SU-DHL-6 (cell line): ENCODE measurements around the gene PRKACA.

Source experiments
- H2AFZ ChIP-seq: fragments of 200-600 bp; sonication (generic); 2 replicates; pipeline ENCODE4 v1.6.1; 2014; ENCODE audit warnings: low read depth, mild to moderate bottlenecking, moderate library complexity, mixed read lengths, antibody characterized with exemption, low read length; ENCODE audit not compliant: severe bottlenecking
- H3F3A ChIP-seq: fragments of 200-600 bp; shearing (Covaris generic); 2 replicates; pipeline ENCODE4 v1.6.0; 2016; ENCODE audit warnings: antibody characterized with exemption, mild to moderate bottlenecking; ENCODE audit not compliant: insufficient read depth
- H3K27ac ChIP-seq: fragments of 200-600 bp; sonication (generic); 2 replicates; pipeline ENCODE4 v1.5.1; 2016; ENCODE audit warnings: low read depth, mild to moderate bottlenecking, low read length, moderate library complexity, mixed read lengths
- H3K27me3 ChIP-seq: fragments of 200-600 bp; sonication (generic), shearing (Covaris generic); 2 replicates; pipeline ENCODE4 v1.6.0; 2014; ENCODE audit warnings: mild to moderate bottlenecking, low read length
- H3K36me3 ChIP-seq: fragments of 200-600 bp; sonication (generic); 2 replicates; pipeline ENCODE4 v1.6.1; 2014; ENCODE audit warnings: mild to moderate bottlenecking, low read length, mixed read lengths
- H3K4me2 ChIP-seq: fragments of 300-600, 200-600 bp; shearing (Covaris generic), sonication (generic); 2 replicates; pipeline ENCODE4 v1.6.0; 2014; ENCODE audit warnings: low read length, low read depth, mild to moderate bottlenecking; ENCODE audit not compliant: poor library complexity, severe bottlenecking
- H3K4me3 ChIP-seq: fragments of 200-600 bp; sonication (generic); 2 replicates; pipeline ENCODE4 v1.5.1; 2014; ENCODE audit warnings: antibody characterized with exemption, low read length, mild to moderate bottlenecking, mixed read lengths; ENCODE audit not compliant: insufficient read depth, poor library complexity, severe bottlenecking
- H3K79me2 ChIP-seq: fragments of 200-600 bp; sonication (generic); 2 replicates; pipeline ENCODE4 v1.6.1; 2014; ENCODE audit warnings: mild to moderate bottlenecking, low read length, moderate library complexity; ENCODE audit not compliant: insufficient read depth
- H3K9ac ChIP-seq: fragments of 200-600 bp; sonication (generic); 2 replicates; pipeline ENCODE4 v1.7.0; 2014; ENCODE audit warnings: mild to moderate bottlenecking, low read length
- H3K9me2 ChIP-seq: fragments of 200-600 bp; sonication (generic); replicated peaks from 2 replicates; pipeline ENCODE4 v1.6.1; 2014; ENCODE audit warnings: low read length; ENCODE audit not compliant: insufficient read depth
- H3K9me3 ChIP-seq: fragments of 200-600 bp; sonication (generic); 2 replicates; pipeline ENCODE4 v1.6.1; 2014; ENCODE audit warnings: low read length, mixed read lengths; ENCODE audit not compliant: insufficient read depth
- H4K20me1 ChIP-seq: fragments of 200-600 bp; sonication (generic); 2 replicates; pipeline ENCODE4 v1.6.1; 2014; ENCODE audit warnings: low read depth, mild to moderate bottlenecking, antibody characterized with exemption, low read length, moderate library complexity, mixed read lengths
- EZH2phosphoT487 ChIP-seq: fragments of 200-600 bp; sonication (generic), shearing (Covaris generic); conservative IDR thresholded peaks from 2 replicates; pipeline ENCODE4 v1.6.1; 2018; ENCODE audit warnings: mild to moderate bottlenecking, antibody characterized with exemption, low read length, moderate library complexity, mixed read lengths
- TF ChIP-seq, protein P1 (sequence below): fragments of 200-600 bp; sonication (generic); IDR thresholded peaks from one replicate; pipeline ENCODE4 v1.5.1; 2017; ENCODE audit warnings: antibody characterized with exemption, mild to moderate bottlenecking, low read length, moderate library complexity; ENCODE audit not compliant: insufficient read depth, poor library complexity, severe bottlenecking

The PRKACA gene

DNA sequence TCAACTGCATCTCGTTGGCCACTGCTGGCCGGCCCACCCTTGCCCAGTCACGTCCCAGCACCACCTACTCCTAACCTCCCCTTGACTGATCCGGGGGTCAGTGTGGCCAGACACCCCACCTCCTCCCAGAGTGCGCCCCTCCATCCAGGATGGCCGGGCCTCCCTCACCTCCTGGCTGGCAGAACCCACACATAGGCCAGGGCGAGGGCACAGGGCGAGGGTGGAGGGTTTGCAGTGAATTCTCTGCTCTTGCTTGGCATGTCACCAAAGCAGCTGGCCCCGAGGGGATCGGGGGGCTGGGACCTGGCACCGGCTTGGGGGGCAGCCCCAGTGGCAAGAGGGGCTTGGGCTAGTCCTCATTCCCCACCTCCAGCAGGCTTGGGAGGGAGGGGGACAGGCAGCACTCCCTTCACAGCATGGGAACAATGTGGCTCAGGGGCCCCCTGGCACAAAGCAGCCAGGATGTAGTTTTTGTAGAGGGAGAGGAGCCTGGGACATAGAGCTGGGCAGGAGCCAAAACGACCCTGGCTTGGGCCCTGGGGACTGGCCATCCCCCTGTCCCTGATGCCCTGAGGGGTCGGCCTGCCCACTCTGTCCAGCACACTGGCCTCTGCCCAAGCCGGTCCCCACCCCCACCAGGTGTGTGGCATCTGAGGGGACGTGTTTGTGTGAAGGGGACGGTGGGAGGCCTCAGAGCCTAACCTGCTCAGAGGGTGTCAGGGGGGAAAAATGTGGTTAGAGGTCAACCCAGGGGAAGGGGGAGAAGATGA, 47.3 kb upstream of the PRKACA start:
- Histone ChIP-seq H3K27ac (no peak overlapping the region), H3K9me3 (no peaks in the 10 kb centered on the region), H3K9ac (no peak overlapping the region), H3K4me3 (no peak overlapping the region), H3F3A (no peaks in the 10 kb centered on the region), H3K79me2 (no peaks in the 10 kb centered on the region), H4K20me1 (no peaks in the 10 kb centered on the region), H3K27me3 (no peaks in the 10 kb centered on the region), H3K9me2 (no peaks in the 10 kb centered on the region), H2AFZ (no peak overlapping the region), H3K4me2 (no peak overlapping the region), H3K36me3 (no peaks in the 10 kb centered on the region)
- TF ChIP-seq, protein P1, sequence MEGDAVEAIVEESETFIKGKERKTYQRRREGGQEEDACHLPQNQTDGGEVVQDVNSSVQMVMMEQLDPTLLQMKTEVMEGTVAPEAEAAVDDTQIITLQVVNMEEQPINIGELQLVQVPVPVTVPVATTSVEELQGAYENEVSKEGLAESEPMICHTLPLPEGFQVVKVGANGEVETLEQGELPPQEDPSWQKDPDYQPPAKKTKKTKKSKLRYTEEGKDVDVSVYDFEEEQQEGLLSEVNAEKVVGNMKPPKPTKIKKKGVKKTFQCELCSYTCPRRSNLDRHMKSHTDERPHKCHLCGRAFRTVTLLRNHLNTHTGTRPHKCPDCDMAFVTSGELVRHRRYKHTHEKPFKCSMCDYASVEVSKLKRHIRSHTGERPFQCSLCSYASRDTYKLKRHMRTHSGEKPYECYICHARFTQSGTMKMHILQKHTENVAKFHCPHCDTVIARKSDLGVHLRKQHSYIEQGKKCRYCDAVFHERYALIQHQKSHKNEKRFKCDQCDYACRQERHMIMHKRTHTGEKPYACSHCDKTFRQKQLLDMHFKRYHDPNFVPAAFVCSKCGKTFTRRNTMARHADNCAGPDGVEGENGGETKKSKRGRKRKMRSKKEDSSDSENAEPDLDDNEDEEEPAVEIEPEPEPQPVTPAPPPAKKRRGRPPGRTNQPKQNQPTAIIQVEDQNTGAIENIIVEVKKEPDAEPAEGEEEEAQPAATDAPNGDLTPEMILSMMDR, result no peak
- no peak for TF ChIP-seq EZH2phosphoT487

DNA sequence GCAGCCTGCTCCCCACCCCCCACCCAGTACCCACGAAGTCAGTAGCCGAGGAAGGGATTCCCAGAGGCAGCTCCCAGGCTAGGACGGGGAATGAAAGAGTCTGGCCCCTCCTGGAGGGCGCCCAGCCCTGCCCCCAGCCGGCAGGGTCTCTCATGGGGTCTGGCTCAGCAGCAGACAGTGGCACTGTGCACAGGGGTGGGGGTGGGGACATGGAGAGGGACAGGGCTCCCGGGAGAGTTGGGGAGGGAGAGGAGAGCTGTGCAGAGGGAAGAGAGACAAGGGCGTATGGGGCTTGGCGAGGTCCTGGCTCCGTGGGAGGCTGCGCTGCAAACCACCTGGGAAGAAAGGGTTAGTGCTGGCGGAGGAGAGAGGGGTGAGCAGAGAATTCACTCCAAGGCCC, 46.5 kb upstream of the PRKACA start:
- TF ChIP-seq, protein P1, result no peak
- TF ChIP-seq EZH2phosphoT487, result no peak
- Histone ChIP-seq H3K79me2 (no peaks in the 10 kb centered on the region), H4K20me1 (no peaks in the 10 kb centered on the region), H3F3A (no peaks in the 10 kb centered on the region), H3K4me3 (no peak overlapping the region), H3K9me2 (no peaks in the 10 kb centered on the region), H3K9me3 (no peaks in the 10 kb centered on the region), H3K27ac (no peak overlapping the region), H3K4me2 (no peak overlapping the region), H3K36me3 (no peaks in the 10 kb centered on the region), H3K27me3 (no peaks in the 10 kb centered on the region), H3K9ac (no peak overlapping the region), H2AFZ (no peak overlapping the region)

DNA sequence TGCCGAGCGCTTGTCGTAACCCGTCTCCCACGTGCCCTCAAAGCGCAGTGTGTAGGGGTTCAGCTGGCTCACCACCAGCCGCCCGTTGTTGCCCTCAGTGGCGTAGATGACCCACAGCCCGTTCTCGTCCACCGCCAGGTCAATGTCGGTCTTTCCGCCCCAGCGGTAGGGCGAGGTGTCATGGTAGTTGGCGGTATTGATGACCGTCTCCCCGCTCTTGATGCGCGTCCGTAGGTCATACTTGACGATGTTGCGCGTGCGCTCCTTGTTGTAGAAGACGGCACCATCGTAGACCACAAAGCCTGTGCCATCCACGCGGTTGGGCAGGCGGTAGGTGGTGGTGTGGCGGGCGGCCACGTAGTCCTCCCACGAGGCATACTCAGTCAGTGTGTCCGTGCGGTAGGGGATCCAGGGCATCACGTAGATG, 45.3 kb upstream of the PRKACA start:
- TF ChIP-seq, protein P1, result no peak
- TF ChIP-seq EZH2phosphoT487, result no peak
- no peak overlapping the region for H2AFZ ChIP-seq
- H3K9me3 ChIP-seq, result no peaks in the 10 kb centered on the region
- H3K27ac ChIP-seq, result no peak overlapping the region
- no peaks in the 10 kb centered on the region for H3K27me3 ChIP-seq
- no peak overlapping the region for H3K4me2 ChIP-seq
- no peaks in the 10 kb centered on the region for H3K9me2 ChIP-seq
- H3K79me2 ChIP-seq, result no peaks in the 10 kb centered on the region
- H3F3A ChIP-seq, result no peaks in the 10 kb centered on the region
- H3K9ac ChIP-seq, result no peak overlapping the region
- H3K36me3 ChIP-seq, result no peaks in the 10 kb centered on the region
- H4K20me1 ChIP-seq, result no peaks in the 10 kb centered on the region
- H3K4me3 ChIP-seq, result no peak overlapping the region
